PC-3 (cell line): ENCODE results near the gene DRG1.

ENCODE experiments used
- CTCF ChIP-seq: fragments of 300-600 bp; sonication (generic); conservative IDR thresholded peaks from 2 replicates; pipeline ENCODE4 v1.5.1; 2017; ENCODE audit warnings: antibody characterized with exemption, low read depth, mild to moderate bottlenecking, low read length
- EZH2 ChIP-seq: fragments of 300-600 bp; sonication (generic); IDR thresholded peaks from one replicate; pipeline ENCODE4 v1.6.1; 2017; ENCODE audit warnings: antibody characterized with exemption, mild to moderate bottlenecking, low read length; ENCODE audit not compliant: unreplicated experiment

DNA sequence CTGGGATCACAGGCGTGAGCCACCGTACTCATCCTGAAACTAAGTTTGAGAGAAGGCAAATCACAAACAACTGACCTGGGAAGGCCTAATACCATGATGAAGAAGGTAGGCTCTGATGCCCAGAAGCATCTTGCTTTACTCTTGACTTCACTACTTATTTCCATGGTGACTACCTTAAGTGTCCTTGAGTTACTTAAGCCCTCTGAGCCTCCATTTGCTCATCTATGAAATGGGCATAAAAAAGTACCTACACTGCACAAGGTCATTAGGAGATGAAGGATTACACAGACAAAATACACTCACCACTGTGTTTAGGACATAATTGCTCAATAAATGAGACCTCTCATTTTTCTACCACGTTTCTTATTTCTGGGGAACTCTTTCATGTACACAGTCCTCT is 62.3 kb downstream of the DRG1 start:
- TF ChIP-seq EZH2: no peak
- no peak for TF ChIP-seq CTCF
